ENCODE measurements around the gene NAPSA.

DNA sequence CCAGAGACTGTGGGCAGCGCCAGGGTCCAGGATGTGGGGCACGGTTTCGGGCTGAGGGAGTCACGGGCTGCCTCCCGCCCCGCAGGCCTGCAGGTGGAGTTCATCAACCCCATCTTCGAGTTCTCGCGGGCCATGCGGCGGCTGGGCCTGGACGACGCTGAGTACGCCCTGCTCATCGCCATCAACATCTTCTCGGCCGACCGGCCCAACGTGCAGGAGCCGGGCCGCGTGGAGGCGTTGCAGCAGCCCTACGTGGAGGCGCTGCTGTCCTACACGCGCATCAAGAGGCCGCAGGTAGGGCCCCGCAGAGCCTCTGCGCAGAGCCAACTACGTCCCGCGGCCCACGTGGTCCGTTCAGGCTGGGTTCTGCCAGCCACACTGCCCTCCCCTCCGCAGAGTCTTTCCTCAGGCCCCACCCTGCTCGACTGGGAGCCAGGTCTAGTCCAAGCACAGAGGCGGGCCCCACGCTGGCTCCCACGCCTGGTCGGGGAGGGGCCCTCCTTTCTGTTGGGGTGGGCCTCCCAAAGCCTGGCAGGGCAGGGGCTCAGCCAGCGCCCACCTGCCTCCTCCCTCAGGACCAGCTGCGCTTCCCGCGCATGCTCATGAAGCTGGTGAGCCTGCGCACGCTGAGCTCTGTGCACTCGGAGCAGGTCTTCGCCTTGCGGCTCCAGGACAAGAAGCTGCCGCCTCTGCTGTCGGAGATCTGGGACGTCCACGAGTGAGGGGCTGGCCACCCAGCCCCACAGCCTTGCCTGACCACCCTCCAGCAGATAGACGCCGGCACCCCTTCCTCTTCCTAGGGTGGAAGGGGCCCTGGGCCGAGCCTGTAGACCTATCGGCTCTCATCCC is 16.7 kb upstream of the NAPSA start:
- no peak for TF ChIP-seq ZNF384 (IDR thresholded peaks at IDR 0.05)
- TF ChIP-seq SUZ12 (IDR thresholded peaks at IDR 0.05), result no peak
- no peak for TF ChIP-seq TARDBP (IDR thresholded peaks at IDR 0.05)
- no peak for TF ChIP-seq FOXM1 (IDR thresholded peaks at IDR 0.05; ENCODE audit: borderline replicate concordance)
- TF ChIP-seq FOXK2 (IDR thresholded peaks at IDR 0.05), result no peak

All from HEK293T (cell line).